ENCODE data around the gene HNRNPLL. TPM values are rescaled to one million over a fixed set of nuclear protein-coding genes. Genes with fewer than 3 reads are reported as not detected.

The HNRNPLL gene
- total and polyA plus RNA-seq, 3 donors from 2014 or later: 82.0 to 107 (median 85.1) TPM

DNA sequence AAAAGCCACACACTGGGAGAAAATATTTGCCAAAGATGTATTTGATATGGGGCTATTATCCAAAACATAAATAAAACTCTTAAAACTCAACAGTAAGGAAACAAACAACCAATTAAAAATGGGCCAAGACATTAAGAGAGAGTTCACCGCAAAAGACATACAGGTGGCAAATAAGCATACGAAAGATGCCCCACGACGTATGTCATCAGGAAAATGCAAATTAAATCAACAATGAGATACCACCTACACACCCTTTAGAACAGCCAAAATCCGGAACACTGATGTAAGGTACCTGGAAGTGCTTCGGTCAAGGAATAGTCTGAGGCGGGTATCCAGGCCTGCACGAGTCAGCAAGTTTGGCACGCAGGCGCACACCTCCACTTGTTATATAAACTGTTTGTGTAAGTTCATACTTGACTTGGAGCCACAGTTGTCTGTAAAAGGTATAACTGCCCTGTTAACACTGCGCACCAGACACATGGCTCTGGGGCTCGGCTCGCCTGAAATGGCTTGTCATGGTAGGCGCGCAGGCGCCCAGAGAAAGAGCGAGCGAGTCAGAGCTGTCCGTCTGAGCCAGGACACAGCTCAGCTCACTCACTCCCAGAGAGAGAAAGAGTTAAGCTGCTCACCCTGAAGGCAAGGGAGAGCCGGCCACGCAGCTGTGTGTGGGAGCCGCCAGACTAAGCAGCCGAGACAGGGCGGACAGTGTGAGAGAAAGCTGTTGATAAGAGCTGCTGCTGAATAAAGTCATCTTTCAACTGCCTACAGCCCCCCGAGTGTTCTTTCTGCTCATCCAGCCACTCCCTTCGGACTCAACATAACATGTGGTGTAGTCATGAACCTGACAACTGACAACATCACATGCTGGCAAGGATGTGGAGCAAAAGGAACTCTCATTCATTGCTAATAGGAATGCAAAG lies 87.3 kb downstream of the HNRNPLL start:
- Histone ChIP-seq H3K9me3 (no peaks in the 10 kb centered on the region), H3K4me1 (peaks cover 13% of the 10 kb centered on the region), H3K4me3 (peak overlapping the region; percentile 33 to 49), H3K27me3 (no peaks in the 10 kb centered on the region), H3K27ac (peak overlapping the region; percentile 84 to 85), H3K36me3 (ENCODE audit: low read depth, missing control alignments) (no peaks in the 10 kb centered on the region)
- 15 to 26% methylated on average over 16 to 26 of the region's 26 CpGs for WGBS, 2 donors
- TF ChIP-seq CTCF (IDR thresholded peaks at IDR 0.05) (no peak), POLR2A (IDR thresholded peaks at IDR 0.05) (no peak)
- intact Hi-C loops (cut with DNase I; ENCODE audit: low total_unique reads): no loop called here
- peak; percentile 94 for DNase-seq

DNA sequence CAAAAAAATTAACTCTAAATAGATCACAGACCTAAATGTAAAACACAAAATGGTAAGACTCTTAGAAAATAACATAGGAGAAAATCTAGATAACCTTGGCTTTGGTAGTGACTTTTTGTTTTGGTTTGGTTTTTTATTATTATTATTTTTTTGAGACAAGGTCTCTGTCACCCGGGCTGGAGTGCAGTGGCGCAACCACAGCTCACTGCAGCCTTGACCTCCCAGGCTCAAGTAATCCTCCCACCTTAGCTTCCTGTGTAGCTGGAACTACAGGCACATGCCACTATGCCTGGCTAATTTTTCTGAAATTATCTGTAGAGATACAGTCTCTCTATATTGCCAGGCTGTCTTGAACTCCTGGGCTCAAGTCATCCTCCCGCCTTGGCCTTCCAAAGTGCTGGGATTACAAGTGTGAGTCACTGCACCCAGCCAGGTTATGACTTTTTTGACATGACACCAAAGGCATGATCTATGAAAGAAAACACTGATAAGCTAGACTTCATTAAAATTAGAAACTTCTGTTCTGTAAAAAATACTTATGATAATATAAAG lies 88.0 kb downstream of the HNRNPLL start:
- H3K27me3 ChIP-seq: no peaks in the 10 kb centered on the region
- H3K36me3 ChIP-seq (ENCODE audit: low read depth, missing control alignments): no peaks in the 10 kb centered on the region
- intact Hi-C loops (cut with DNase I; ENCODE audit: low total_unique reads): no loop called here
- TF ChIP-seq CTCF (IDR thresholded peaks at IDR 0.05) (no peak), POLR2A (IDR thresholded peaks at IDR 0.05) (no peak)
- DNase-seq: no peak
- peak overlapping the region; percentile 33 to 49 for H3K4me3 ChIP-seq
- no peaks in the 10 kb centered on the region for H3K9me3 ChIP-seq
- peaks cover 17% of the 10 kb centered on the region for H3K4me1 ChIP-seq
- peak overlapping the region; percentile 84 to 85 for H3K27ac ChIP-seq
- 43 to 62% methylated on average over 3 of the region's 3 CpGs for WGBS, 2 donors

GRCh38 chr2:38512211-38512610 lies 90.5 kb downstream of the HNRNPLL start:
- H3K4me1 ChIP-seq: peaks cover 36% of the 10 kb centered on the region
- H3K4me3 ChIP-seq: no peak overlapping the region
- no peaks in the 10 kb centered on the region for H3K36me3 ChIP-seq (ENCODE audit: low read depth, missing control alignments)
- no peak for DNase-seq
- no peaks in the 10 kb centered on the region for H3K27me3 ChIP-seq
- no peak overlapping the region for H3K27ac ChIP-seq
- TF ChIP-seq POLR2A (IDR thresholded peaks at IDR 0.05): no peak
- no peak for TF ChIP-seq CTCF (IDR thresholded peaks at IDR 0.05)
- no peaks in the 10 kb centered on the region for H3K9me3 ChIP-seq
- WGBS, 2 donors: 90 to 100% methylated on average over 3 of the region's 3 CpGs
- intact Hi-C loops (cut with DNase I; ENCODE audit: low total_unique reads): no loop called here

Other genes with a start within 250 kb of the HNRNPLL start
- gene ATL2, start 225.7 kb downstream of the HNRNPLL start, total RNA-seq: 10 to 100 TPM; 80.9 to 96.3 TPM
- gene ATL2, start 225.7 kb downstream of the HNRNPLL start, polyA plus RNA-seq (ENCODE audit: insufficient read depth, low read depth, low replicate concordance): 38.8 TPM
- 1 to 10 TPM; 8.5 to 9.1 TPM for gene GALM, start 63.2 kb upstream of the HNRNPLL start, total RNA-seq
- 11.8 TPM for gene GALM, start 63.2 kb upstream of the HNRNPLL start, polyA plus RNA-seq (ENCODE audit: insufficient read depth, low read depth, low replicate concordance)
- 100 to 1,000 TPM; 104 to 114 TPM for gene SRSF7, start 148.4 kb upstream of the HNRNPLL start, total RNA-seq
- gene SRSF7, start 148.4 kb upstream of the HNRNPLL start, polyA plus RNA-seq (ENCODE audit: insufficient read depth, low read depth, low replicate concordance): 169 TPM
- 10 to 100 TPM; 11.6 to 16.4 TPM for gene GEMIN6, start 175.3 kb upstream of the HNRNPLL start, total RNA-seq
- gene GEMIN6, start 175.3 kb upstream of the HNRNPLL start, polyA plus RNA-seq (ENCODE audit: insufficient read depth, low read depth, low replicate concordance): 43.0 TPM

All from testis (tissue), 3 donors.